Esophagus muscularis mucosa (tissue), 4 donors: ENCODE data around the gene AJAP1. TPM values are rescaled to one million over a fixed set of nuclear protein-coding genes. Genes with fewer than 3 reads are reported as not detected.

Source experiments
- DNase-seq: peaks from one replicate; pipeline ENCODE4 v3.0.0-alpha.2; 2017; ENCODE audit errors: extremely low spot score
- H3K27ac ChIP-seq, 4 donors: fragments of 200-600 bp; sonication (generic); replicated peaks in 1 of 4; 1 replicate in 3 of 4; 2 replicates in 1 of 4; pipeline ENCODE4 v1.5.1; 2016 to 2019; ENCODE audit warnings: mild to moderate bottlenecking in 1 of 4
- H3K27me3 ChIP-seq, 4 donors: fragments of 200-600 bp; sonication (generic); one replicate each; pipeline versions ENCODE4 v1.5.1 to v1.6.0; 2016 to 2019
- H3K36me3 ChIP-seq, 4 donors: fragments of 200-600 bp; sonication (generic); one replicate each; pipeline ENCODE4 v1.5.1; 2016 to 2019
- H3K4me1 ChIP-seq, 4 donors: fragments of 200-600 bp; sonication (generic); one replicate each; pipeline ENCODE4 v1.5.1; 2016 to 2019
- H3K4me3 ChIP-seq, 4 donors: fragments of 200-600 bp; sonication (generic); 1 replicate in 2 of 4; 2 replicates in 2 of 4; pipeline ENCODE4 v1.5.1; 2016 to 2019; ENCODE audit warnings: mild to moderate bottlenecking in 4 of 4, moderate library complexity in 1 of 4
- H3K9me3 ChIP-seq, 4 donors: fragments of 200-600 bp; sonication (generic); 1 replicate in 3 of 4; 2 replicates in 1 of 4; pipeline ENCODE4 v1.5.1; 2016 to 2019
- EP300 ChIP-seq: sonication (generic); formaldehyde crosslinking; IDR thresholded peaks from one replicate; pipeline ENCODE4 v1.6.1; 2017; ENCODE audit warnings: antibody characterized with exemption
- POLR2A ChIP-seq: fragments of 450-650 bp; IDR thresholded peaks from one replicate; pipeline ENCODE4 v1.6.1; 2017; ENCODE audit warnings: antibody characterized with exemption, moderate library complexity, mild to moderate bottlenecking, low read depth
- POLR2AphosphoS5 ChIP-seq, 2 donors: sonication (generic); formaldehyde crosslinking; IDR thresholded peaks; one replicate each; pipeline ENCODE4 v1.6.1; 2017; ENCODE audit warnings: antibody characterized with exemption in 2 of 2
- WGBS: methylation state at CpG from one replicate; pipeline ENCODE4 v1.1.5; 2018; 5-methylcytosine and 5-hydroxymethylcytosine counted together
- intact Hi-C: fragments of 100-400 bp; cut with DNase I; formaldehyde crosslinking; loops from one replicate; pipeline ENCODE4 v1.15.1; 2023
- total RNA-seq, 4 donors: library from RNA; depleted of rRNA; stranded (reverse); fragments of >200 nt; gene quantifications; one replicate each; pipeline versions ENCODE4 v1.1.0 to v1.2.1, GENCODE V29; 2016
- TF ChIP-seq, protein P1 (sequence below), 3 experiments: fragments of 200-600 bp in 2 of 3; fragments of 450-650 bp in 1 of 3; sonication (generic) in 2 of 3; IDR thresholded peaks; one replicate each; pipeline ENCODE4 v1.5.1; 2017 to 2019; ENCODE audit warnings: antibody characterized with exemption in 3 of 3, mild to moderate bottlenecking in 2 of 3, moderate library complexity in 1 of 3

AJAP1 gene
- total RNA-seq, 4 donors from 2014 or later, result 0.40 to 0.84 (median 0.54) TPM

DNA sequence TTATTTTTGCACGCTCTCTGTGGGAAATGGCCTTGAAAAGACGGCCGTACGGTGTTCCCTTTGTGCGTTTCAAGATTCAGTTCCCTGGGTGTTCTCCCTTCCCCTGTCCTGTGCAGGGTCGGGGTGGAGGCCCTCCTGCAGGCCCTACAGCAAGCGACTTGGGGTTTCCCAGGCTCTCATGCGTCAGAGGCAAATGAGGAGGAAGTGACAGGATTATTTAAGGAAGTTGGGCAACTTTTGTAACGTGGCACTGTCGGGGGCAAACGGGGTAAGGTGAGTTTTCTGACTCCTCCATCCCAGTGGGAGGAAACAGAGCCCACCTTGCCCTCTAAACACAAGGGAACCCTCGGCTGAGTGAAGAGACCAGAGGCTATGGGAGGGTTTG is 16.1 kb upstream of the AJAP1 start:
- WGBS, result 63% methylated on average over 11 of the region's 12 CpGs
- H3K27me3 ChIP-seq, result peaks cover 0 to 54% (median 0%) of the 10 kb centered on the region in 4 donors
- TF ChIP-seq EP300, result no peak
- TF ChIP-seq POLR2AphosphoS5 (IDR thresholded peaks at IDR 0.05), result no peak
- TF ChIP-seq, protein P1, sequence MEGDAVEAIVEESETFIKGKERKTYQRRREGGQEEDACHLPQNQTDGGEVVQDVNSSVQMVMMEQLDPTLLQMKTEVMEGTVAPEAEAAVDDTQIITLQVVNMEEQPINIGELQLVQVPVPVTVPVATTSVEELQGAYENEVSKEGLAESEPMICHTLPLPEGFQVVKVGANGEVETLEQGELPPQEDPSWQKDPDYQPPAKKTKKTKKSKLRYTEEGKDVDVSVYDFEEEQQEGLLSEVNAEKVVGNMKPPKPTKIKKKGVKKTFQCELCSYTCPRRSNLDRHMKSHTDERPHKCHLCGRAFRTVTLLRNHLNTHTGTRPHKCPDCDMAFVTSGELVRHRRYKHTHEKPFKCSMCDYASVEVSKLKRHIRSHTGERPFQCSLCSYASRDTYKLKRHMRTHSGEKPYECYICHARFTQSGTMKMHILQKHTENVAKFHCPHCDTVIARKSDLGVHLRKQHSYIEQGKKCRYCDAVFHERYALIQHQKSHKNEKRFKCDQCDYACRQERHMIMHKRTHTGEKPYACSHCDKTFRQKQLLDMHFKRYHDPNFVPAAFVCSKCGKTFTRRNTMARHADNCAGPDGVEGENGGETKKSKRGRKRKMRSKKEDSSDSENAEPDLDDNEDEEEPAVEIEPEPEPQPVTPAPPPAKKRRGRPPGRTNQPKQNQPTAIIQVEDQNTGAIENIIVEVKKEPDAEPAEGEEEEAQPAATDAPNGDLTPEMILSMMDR (IDR thresholded peaks at IDR 0.05), result no peak
- no peak for TF ChIP-seq POLR2A

DNA sequence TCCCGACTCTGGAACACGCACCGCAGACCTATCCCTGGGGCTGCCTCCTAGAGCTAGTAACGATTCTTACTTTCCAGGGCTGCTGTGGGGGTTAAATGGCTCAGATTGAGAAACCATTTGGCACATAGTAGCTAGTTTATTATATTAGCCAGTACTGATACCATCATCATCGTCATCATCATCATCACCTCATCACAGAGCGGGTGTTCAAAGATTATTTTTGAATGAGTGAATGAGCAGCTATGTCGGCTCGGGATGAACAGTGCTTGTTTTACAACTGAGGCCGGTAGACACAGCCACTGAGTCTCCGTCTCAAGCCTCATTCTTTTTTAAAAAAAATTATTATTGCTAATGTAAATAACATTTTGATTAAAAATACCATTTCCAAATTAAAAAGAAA is 13.5 kb upstream of the AJAP1 start:
- no peak overlapping the region for H3K27ac ChIP-seq
- no peak for TF ChIP-seq POLR2AphosphoS5 (IDR thresholded peaks at IDR 0.05)
- no peak for TF ChIP-seq POLR2A
- TF ChIP-seq EP300, result no peak
- TF ChIP-seq, protein P1 (IDR thresholded peaks at IDR 0.05), result no peak
- intact Hi-C loops, result no loop called here
- H3K9me3 ChIP-seq, result no peaks in the 10 kb centered on the region
- H3K4me1 ChIP-seq, result no peaks in the 10 kb centered on the region
- peaks cover 0 to 67% (median 1%) of the 10 kb centered on the region in 4 donors for H3K27me3 ChIP-seq
- H3K36me3 ChIP-seq, result no peaks in the 10 kb centered on the region
- no peak overlapping the region for H3K4me3 ChIP-seq
- DNase-seq, result no peak
- 81% methylated on average over 10 of the region's 10 CpGs for WGBS

More for the DNA sequence above, 16.1 kb upstream of the AJAP1 start:
- Histone ChIP-seq H3K4me3 (no peak overlapping the region), H3K27ac (no peak overlapping the region), H3K9me3 (no peaks in the 10 kb centered on the region), H3K36me3 (no peaks in the 10 kb centered on the region), H3K4me1 (no peaks in the 10 kb centered on the region)
- DNase-seq, result no peak
- intact Hi-C loops, result no loop called here

DNA sequence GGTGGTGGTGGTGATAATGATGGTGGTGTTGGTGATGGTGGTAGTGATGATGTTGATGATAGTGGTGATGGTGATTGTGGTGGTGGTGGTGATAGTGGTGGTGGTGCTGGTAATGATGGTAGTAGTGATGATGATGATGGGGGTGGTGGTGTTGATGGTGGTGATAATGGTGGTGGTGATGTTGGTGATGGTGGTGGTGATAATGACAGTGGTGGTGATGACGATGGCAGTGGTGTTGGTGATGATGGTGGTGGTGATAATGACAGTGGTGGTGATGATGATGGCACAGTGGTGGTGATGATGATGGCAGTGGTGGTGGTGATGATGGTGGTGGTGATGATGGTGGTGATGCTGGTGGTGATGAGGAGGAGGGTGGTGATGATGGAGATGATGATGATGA is 7.0 kb upstream of the AJAP1 start:
- peaks cover 0 to 77% (median 3%) of the 10 kb centered on the region in 4 donors for H3K27me3 ChIP-seq
- peaks cover 1 to 3% (median 2%) of the 10 kb centered on the region in 4 donors for H3K4me1 ChIP-seq
- H3K9me3 ChIP-seq, result no peaks in the 10 kb centered on the region
- no peak for DNase-seq
- H3K27ac ChIP-seq, result no peak overlapping the region
- 83% methylated on average over 1 of the region's 1 CpG for WGBS
- TF ChIP-seq, protein P1 (IDR thresholded peaks at IDR 0.05), result no peak
- TF ChIP-seq EP300 (no peak), POLR2AphosphoS5 (IDR thresholded peaks at IDR 0.05) (no peak), POLR2A (no peak)
- no peaks in the 10 kb centered on the region for H3K36me3 ChIP-seq
- intact Hi-C loops, result no loop called here
- no peak overlapping the region for H3K4me3 ChIP-seq

DNA sequence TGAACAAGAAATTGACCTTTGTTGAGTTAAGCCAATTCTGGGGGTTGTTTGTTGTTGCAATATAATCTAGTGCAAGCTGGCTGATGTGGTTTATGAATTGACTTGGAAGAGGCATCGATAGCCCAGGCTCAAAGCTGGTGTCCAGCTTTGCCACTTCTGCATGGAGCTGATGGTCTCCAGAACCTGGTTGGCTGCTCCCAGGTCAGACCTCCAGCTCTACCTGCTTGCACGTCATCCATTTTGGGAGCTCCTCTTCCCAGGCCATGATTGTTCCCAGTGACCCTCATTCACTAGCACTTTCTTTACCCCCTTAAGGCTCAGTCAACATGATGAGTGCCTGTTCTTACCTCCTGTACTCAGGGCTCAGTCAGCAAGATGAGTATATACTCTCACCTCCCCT is 5.8 kb upstream of the AJAP1 start:
- intact Hi-C loops, result no loop called here
- no peak overlapping the region for H3K4me3 ChIP-seq
- peaks cover 8 to 15% (median 13%) of the 10 kb centered on the region in 4 donors for H3K4me1 ChIP-seq
- peaks cover 0 to 79% (median 14%) of the 10 kb centered on the region in 4 donors for H3K27me3 ChIP-seq
- H3K9me3 ChIP-seq, result no peaks in the 10 kb centered on the region
- H3K36me3 ChIP-seq, result no peaks in the 10 kb centered on the region
- TF ChIP-seq EP300, result no peak
- WGBS, result 87% methylated on average over 2 of the region's 2 CpGs
- no peak for DNase-seq
- H3K27ac ChIP-seq, result no peak overlapping the region

- peaks cover 8 to 33% (median 27%) of the 10 kb centered on the region in 4 donors for H3K4me1 ChIP-seq
- H3K36me3 ChIP-seq, result no peaks in the 10 kb centered on the region
- 49% methylated on average over 8 of the region's 8 CpGs for WGBS
- H3K27ac ChIP-seq, result no peak overlapping the region
- DNase-seq, result no peak
- no peaks in the 10 kb centered on the region for H3K9me3 ChIP-seq
- H3K4me3 ChIP-seq, result no peak overlapping the region
- H3K27me3 ChIP-seq, result peaks cover 0 to 82% (median 19%) of the 10 kb centered on the region in 4 donors
- TF ChIP-seq POLR2A, result no peak
- TF ChIP-seq, protein P1 (IDR thresholded peaks at IDR 0.05), result no peak
- TF ChIP-seq POLR2AphosphoS5 (IDR thresholded peaks at IDR 0.05), result no peak
- no peak for TF ChIP-seq EP300
- intact Hi-C loops, result no loop called here
Measured at GRCh38 chr1:4650481-4650880, 3.9 kb upstream of the AJAP1 start.
